NOMO-1 (cell line): ENCODE measurements around the gene NRF1.

Source experiments
- DNase-seq, 2 experiments: peaks; one replicate each; lab custom pipeline; 2025; ENCODE audit not compliant: unreplicated experiment in 2 of 2; lab: John Stamatoyannopoulos, UW

The NRF1 gene

GRCh38 chr7:129796186-129796775 lies 184.8 kb downstream of the NRF1 start:
- no peak for DNase-seq

DNA sequence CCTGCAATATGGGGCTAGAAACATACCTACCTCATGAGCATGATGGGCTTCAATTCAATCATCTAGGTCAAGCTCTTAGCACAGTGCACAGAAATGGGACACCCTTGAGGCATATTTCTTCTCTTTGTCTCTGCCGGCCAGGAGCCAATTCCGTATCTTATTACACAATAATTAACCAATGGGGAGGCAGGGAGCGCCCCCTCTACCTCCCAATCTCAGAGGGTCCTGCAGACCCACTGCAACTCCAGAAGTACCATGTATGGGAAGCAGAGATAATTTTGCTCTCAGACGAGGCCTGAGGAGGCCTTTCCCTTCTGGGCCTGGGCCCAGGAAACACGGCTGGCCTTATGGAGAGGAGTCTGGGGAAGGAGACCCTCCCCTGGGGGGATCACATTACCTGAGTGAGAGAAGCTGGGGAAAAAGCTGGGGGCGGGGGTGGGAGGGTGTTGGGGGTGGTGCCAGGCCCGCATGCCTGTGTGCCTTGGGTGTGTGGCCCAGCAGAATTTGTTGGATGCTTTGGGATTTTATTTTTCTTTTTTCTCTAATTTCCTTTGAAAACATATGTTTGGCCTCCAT lies 185.8 kb downstream of the NRF1 start:
- no peak for DNase-seq

- DNase-seq, result no peak
Observed at GRCh38 chr7:129798616-129799349, 187.3 kb downstream of the NRF1 start.

DNA sequence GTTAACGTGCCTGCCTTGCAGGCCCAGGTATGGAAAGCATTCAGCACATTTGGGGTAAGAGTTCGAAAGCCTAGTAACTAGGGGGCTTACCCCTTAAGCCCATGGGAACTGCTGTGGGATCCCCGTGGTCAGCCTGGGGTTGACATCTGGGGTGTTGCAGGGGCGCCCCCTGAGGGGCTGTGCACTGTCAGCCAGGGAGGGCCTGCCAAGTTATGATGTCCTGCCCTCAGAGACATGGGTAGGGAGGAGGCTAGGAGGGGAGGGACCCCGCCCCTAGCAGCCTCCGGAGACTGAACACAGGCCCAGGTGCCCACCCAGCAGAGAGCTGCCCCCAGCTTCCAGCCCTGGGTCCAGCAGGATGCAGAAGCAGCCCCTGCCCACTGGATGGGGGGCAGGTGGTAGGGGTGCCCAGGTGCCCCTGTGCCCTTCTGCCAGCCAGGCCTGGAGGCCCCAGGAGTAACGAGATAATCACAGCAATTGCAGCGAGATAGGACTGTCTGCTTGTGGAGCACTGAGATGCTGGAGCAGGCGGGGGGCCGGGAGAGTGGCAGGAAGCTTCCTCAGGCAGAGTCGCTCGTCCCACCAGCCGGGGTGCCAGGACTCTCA lies 187.9 kb downstream of the NRF1 start:
- no peak for DNase-seq

- DNase-seq, result no peak
Observed at GRCh38 chr7:129800901-129801300, 189.4 kb downstream of the NRF1 start.

DNA sequence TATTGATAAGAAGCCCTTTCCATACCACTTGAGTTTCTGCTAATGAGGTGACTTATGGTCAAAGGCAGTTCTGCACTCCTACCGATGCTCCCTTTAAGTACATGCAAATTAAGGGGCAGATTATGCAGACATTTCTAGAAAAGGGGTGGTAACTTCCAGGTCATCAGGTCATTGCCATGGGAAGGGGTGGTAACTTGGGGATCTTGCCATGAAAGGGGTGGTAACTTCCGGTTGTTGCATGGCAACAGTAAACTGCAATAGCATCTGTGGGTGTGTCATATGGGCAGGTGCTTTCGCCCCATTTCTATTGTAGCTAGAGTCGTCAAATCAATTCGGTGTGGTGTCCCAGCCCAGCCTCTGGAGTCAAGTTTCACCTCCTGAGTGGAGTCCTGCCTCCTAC lies 190.4 kb downstream of the NRF1 start:
- no peak for DNase-seq

DNA sequence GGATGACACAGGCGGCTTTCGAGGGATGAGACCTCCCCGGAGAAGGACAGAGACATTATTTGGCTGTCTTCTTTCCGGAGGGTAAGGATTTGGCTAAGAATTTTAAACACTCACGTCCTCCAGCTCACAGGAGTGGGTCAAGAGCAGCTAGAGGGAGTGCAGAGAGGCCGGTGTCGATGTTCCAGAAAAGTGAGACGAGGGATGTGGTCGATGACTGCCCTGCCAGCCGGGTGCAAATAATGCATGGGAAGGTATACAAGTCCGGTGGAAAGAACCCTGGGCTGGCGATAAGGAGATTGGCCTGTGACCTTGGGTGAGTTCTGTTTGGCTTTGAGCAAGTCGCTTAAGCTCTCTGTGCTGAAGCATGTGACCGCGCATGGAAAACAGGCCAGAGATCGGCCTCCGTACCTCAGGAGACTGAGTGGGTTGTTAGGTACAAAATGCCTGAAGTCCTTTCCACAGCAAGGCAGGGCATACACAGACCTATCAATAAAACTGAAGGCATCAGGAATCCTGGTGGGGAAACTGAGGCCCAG lies 192.1 kb downstream of the NRF1 start:
- no peak for DNase-seq

- no peak for DNase-seq
Observed at GRCh38 chr7:129804111-129804889, 192.8 kb downstream of the NRF1 start.

GRCh38 chr7:129804890-129805719 lies 193.6 kb downstream of the NRF1 start:
- DNase-seq, result no peak
